Ascending aorta (tissue), 2 donors: ENCODE measurements around the gene CDC42BPA. TPM values are rescaled to one million over a fixed set of nuclear protein-coding genes. Genes with fewer than 3 reads are reported as not detected.

ENCODE experiments used
- DNase-seq, 2 donors: peaks; one replicate each; pipeline ENCODE4 v3.0.0-alpha.2; 2019; ENCODE audit warnings: low spot score in 2 of 2
- H3K27ac ChIP-seq, 2 donors: fragments of 200-600 bp; sonication (generic); one replicate each; pipeline ENCODE4 v1.5.1; 2016 to 2017; ENCODE audit warnings: mild to moderate bottlenecking in 1 of 2
- H3K27me3 ChIP-seq: fragments of 200-600 bp; sonication (generic); one replicate; pipeline ENCODE4 v1.5.1; 2017
- H3K36me3 ChIP-seq, 2 donors: fragments of 200-600 bp; sonication (generic); one replicate each; pipeline ENCODE4 v1.5.1; 2016
- H3K4me1 ChIP-seq, 2 donors: fragments of 200-600 bp; sonication (generic); one replicate each; pipeline ENCODE4 v1.5.1; 2016 to 2017; ENCODE audit warnings: mild to moderate bottlenecking in 1 of 2
- H3K4me3 ChIP-seq, 2 donors: fragments of 200-600 bp; sonication (generic); one replicate each; pipeline ENCODE4 v1.5.1; 2016 to 2017; ENCODE audit warnings: mild to moderate bottlenecking in 1 of 2
- H3K9me3 ChIP-seq, 2 donors: fragments of 200-600 bp; sonication (generic); one replicate each; pipeline ENCODE4 v1.5.1; 2016
- intact Hi-C: fragments of 100-400 bp; cut with DNase I; formaldehyde crosslinking; loops from one replicate; pipeline ENCODE4 v1.15.1; 2023
- total RNA-seq: library from RNA; depleted of rRNA; stranded (reverse); fragments of >200 nt; gene quantifications from one replicate; pipeline ENCODE4 v1.1.0, GENCODE V29; 2016
- TF ChIP-seq, protein P1 (sequence below), 3 experiments: fragments of 200-600 bp in 2 of 3; fragments of 450-650 bp in 1 of 3; sonication (generic) in 2 of 3; IDR thresholded peaks; one replicate each; pipeline ENCODE4 v1.5.1; 2016 to 2019; ENCODE audit warnings: antibody characterized with exemption in 3 of 3, mild to moderate bottlenecking in 1 of 3, moderate library complexity in 1 of 3

CDC42BPA gene
- total RNA-seq, 1 donor from 2014 or later = 56.9 TPM

DNA sequence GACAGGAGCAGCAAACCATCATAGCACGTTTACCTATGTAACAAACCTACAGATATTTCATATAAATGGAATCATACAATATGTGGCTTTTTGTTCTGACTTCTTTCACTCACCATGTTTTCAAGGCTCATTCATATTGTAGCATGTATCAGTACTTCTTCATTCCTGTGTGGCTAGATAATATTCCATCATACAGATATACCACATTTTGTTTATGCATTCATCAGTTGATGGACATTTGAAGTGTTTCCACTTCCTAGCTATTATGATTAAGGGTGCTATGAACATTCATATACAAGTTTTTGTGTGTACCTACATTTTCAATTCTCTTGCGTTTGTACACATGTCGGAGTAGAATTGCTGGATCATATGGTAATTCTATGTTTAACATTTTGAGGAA is 90.1 kb downstream of the CDC42BPA start:
- TF ChIP-seq, protein P1, sequence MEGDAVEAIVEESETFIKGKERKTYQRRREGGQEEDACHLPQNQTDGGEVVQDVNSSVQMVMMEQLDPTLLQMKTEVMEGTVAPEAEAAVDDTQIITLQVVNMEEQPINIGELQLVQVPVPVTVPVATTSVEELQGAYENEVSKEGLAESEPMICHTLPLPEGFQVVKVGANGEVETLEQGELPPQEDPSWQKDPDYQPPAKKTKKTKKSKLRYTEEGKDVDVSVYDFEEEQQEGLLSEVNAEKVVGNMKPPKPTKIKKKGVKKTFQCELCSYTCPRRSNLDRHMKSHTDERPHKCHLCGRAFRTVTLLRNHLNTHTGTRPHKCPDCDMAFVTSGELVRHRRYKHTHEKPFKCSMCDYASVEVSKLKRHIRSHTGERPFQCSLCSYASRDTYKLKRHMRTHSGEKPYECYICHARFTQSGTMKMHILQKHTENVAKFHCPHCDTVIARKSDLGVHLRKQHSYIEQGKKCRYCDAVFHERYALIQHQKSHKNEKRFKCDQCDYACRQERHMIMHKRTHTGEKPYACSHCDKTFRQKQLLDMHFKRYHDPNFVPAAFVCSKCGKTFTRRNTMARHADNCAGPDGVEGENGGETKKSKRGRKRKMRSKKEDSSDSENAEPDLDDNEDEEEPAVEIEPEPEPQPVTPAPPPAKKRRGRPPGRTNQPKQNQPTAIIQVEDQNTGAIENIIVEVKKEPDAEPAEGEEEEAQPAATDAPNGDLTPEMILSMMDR (IDR thresholded peaks at IDR 0.05) = no peak
- no peaks in the 10 kb centered on the region for H3K27me3 ChIP-seq
- H3K4me3 ChIP-seq = no peak overlapping the region
- H3K36me3 ChIP-seq = peaks cover 0 to 2% of the 10 kb centered on the region in 2 donors
- DNase-seq = no peak
- no peaks in the 10 kb centered on the region for H3K9me3 ChIP-seq
- intact Hi-C loops = no loop called here
- H3K27ac ChIP-seq = no peak overlapping the region
- H3K4me1 ChIP-seq = no peaks in the 10 kb centered on the region

DNA sequence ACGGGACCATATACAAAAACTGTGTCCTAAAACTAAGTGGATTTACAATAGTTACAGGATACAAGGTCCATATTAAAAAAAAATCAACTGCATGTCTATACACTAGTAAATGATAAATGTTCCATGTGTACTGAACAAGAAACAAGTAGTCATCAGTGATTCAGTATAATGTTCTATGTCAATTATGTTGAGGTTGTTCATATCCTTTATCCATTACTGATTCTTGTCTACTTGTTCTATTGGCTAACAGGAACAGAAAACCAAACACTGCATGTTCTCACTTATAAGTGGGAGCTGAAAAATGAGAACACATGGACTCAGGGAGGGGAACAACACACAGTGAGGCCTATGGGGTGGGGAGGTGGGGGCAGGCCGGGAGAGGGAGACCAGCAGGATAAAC is 90.5 kb downstream of the CDC42BPA start:
- no peak overlapping the region for H3K4me3 ChIP-seq
- H3K36me3 ChIP-seq = no peaks in the 10 kb centered on the region
- TF ChIP-seq, protein P1 (IDR thresholded peaks at IDR 0.05) = no peak
- no peaks in the 10 kb centered on the region for H3K4me1 ChIP-seq
- H3K9me3 ChIP-seq = no peaks in the 10 kb centered on the region
- H3K27me3 ChIP-seq = no peaks in the 10 kb centered on the region
- no peak for DNase-seq
- H3K27ac ChIP-seq = no peak overlapping the region
- intact Hi-C loops = no loop called here

DNA sequence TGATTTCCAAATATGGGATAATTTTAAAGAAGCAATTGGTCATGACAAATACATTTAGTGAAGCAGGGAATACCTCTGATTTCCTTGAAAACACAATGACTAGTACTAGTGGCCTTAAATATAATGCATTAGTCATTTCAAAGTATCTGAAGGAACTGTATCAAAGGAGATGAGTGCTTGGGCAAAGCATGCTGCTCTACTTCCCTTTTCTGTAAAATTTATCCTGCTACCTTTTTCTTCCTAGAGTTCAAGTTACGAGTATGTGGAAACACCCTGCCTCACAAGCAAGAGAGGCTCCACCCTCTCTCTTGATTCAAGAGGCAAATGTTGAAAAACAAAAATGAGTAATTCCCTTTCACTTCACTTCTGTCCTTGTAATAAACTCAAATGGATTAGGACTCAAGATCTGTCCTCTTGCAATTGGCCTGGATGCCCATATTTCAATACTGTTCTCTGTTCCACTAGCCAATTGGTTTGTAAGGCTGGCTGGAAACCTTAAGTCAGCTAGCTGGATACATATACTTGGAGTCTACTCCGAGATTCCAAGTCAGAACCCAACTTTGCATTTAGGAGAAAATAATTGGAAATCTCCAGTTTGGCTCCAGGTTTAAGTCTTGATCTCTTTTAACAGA is 92.5 kb downstream of the CDC42BPA start:
- DNase-seq = no peak
- Histone ChIP-seq H3K36me3 (no peaks in the 10 kb centered on the region), H3K27me3 (no peaks in the 10 kb centered on the region), H3K4me3 (no peak overlapping the region), H3K4me1 (no peaks in the 10 kb centered on the region), H3K9me3 (no peaks in the 10 kb centered on the region), H3K27ac (no peak overlapping the region)
- intact Hi-C loops = no loop called here
- TF ChIP-seq, protein P1 (IDR thresholded peaks at IDR 0.05) = no peak

DNA sequence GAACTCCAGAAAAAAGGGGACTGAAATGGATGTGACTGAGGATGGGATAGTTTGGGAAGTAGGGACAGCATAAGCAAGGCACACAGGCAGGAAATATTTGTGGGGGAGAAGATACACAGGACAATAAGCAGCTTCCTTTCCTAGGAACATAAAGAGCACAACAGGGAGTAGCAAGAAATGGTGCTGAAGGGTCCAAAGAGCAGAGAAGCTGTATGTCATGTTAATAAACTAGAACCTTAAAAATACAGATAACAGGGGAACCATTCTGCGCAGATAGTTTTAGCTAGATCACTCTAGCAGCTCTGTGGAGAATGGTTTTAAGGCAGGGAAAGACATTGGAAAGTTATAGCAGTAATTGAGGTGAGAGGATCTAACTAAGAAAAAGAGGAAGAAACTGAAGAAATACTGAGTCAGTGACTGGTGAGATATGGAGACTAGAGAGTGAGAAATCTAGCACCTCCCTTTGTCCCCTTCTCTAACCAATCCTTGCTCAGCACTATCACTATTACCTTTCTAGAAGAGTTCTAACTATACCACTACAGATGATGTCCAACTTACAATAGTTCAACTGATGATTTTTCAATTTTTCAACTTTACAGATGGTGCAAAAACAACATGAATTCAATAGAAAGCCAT is 95.0 kb downstream of the CDC42BPA start:
- H3K4me1 ChIP-seq = no peaks in the 10 kb centered on the region
- no peaks in the 10 kb centered on the region for H3K27me3 ChIP-seq
- no peak overlapping the region for H3K27ac ChIP-seq
- H3K4me3 ChIP-seq = no peak overlapping the region
- DNase-seq = no peak
- H3K36me3 ChIP-seq = no peaks in the 10 kb centered on the region
- intact Hi-C loops = no loop called here
- no peaks in the 10 kb centered on the region for H3K9me3 ChIP-seq
- TF ChIP-seq, protein P1 (IDR thresholded peaks at IDR 0.05) = no peak

DNA sequence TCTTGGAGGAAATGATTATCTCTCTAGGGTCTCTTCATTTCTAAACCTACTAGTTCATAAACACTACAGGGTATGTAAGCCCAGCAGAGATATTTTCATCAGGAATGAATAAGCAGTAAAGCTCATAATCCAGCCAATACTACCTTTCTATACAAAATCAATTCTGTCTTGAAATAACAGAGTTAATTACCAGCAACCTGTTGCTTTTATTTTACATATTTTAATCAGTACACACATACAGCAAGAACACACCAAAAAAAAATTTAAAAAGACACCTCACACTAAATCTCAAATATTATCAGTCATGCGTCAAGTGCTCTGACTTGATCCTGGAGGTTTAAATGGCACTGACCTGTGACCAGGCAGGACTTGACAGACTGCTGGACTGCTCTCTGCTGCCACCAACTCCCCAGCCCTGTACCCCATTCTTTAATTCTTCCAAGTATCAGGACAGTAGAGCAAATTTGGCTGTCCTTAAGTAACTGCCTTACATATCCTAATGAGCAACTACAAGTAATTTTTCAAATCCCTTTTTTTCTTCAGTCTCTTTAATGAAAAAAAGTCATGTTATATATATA is 98.5 kb downstream of the CDC42BPA start:
- TF ChIP-seq, protein P1 (IDR thresholded peaks at IDR 0.05) = no peak
- Histone ChIP-seq H3K4me1 (no peaks in the 10 kb centered on the region), H3K36me3 (no peaks in the 10 kb centered on the region), H3K27ac (no peak overlapping the region), H3K4me3 (no peak overlapping the region), H3K9me3 (no peaks in the 10 kb centered on the region), H3K27me3 (no peaks in the 10 kb centered on the region)
- intact Hi-C loops = no loop called here
- no peak for DNase-seq
